GM12872 (cell line): ENCODE results near the gene FIBIN.

Experiments
- CTCF ChIP-seq: IDR thresholded peaks from 3 replicates; pipeline ENCODE4 v1.5.1; 2011; ENCODE audit warnings: low read depth, mild to moderate bottlenecking, low read length, moderate library complexity; ENCODE audit not compliant: insufficient read depth

Gene FIBIN

GRCh38 chr11:27029966-27030365 is 36.1 kb downstream of the FIBIN start:
- no peak for TF ChIP-seq CTCF

GRCh38 chr11:27031754-27032153 is 37.8 kb downstream of the FIBIN start:
- no peak for TF ChIP-seq CTCF

- TF ChIP-seq CTCF = no peak
Measured at GRCh38 chr11:27039873-27040272, 46.0 kb downstream of the FIBIN start.

- TF ChIP-seq CTCF = no peak
Measured at GRCh38 chr11:27040302-27041115, 46.6 kb downstream of the FIBIN start, which contains the start of gene BBOX1. TSS of gene BBOX1 (plus strand) at chr11:27040815. CDS start at chr11:27055431, 14,616 bp downstream.

GRCh38 chr11:27041141-27041899 is 47.4 kb downstream of the FIBIN start:
- no peak for TF ChIP-seq CTCF
